ENCODE results near the gene HMX1. TPM values are rescaled to one million over a fixed set of nuclear protein-coding genes. Genes with fewer than 3 reads are reported as not detected.

HMX1 gene
- total and polyA plus RNA-seq, 2 experiments from 2014 or later: 0.69 TPM; not detected in 1

GRCh38 chr4:8831221-8832112 lies 40.2 kb downstream of the HMX1 start:
- DNase-seq (ENCODE audit: low spot score) (no peak), ATAC-seq (no peak)
- H3K27ac ChIP-seq (ENCODE audit: low read depth): no peak overlapping the region
- H3K4me2 ChIP-seq: no peak overlapping the region
- no peaks in the 10 kb centered on the region for H3K9me2 ChIP-seq (ENCODE audit: insufficient read depth)
- Mint-ChIP-seq H3K4me1 (no peaks in the 10 kb centered on the region; the same call in 2 of the 3 replicates), H3K27me3 (ENCODE audit: insufficient read depth, low read depth, poor library complexity) (peaks cover 6% of the 10 kb centered on the region), H3K4me3 (no peak overlapping the region), H3K27ac (no peak overlapping the region), H3K9me3 (peaks cover 9% of the 10 kb centered on the region; the same call in 2 of the 3 replicates), H3K36me3 (ENCODE audit: low read depth) (no peaks in the 10 kb centered on the region)
- no peaks in the 10 kb centered on the region for H3F3A ChIP-seq (replicated peaks; ENCODE audit: low read depth)
- H3K36me3 ChIP-seq (ENCODE audit: insufficient read depth): no peaks in the 10 kb centered on the region
- H2AFZ ChIP-seq: no peak overlapping the region
- TF ChIP-seq ETS1 (IDR thresholded peaks at IDR 0.05): no peak
- no peak for TF ChIP-seq POLR2AphosphoS5 (IDR thresholded peaks at IDR 0.05; ENCODE audit: low read depth)
- no peak for TF ChIP-seq NANOG (IDR thresholded peaks at IDR 0.05; ENCODE audit: borderline replicate concordance)
- TF ChIP-seq ZNF331 (CRISPR knock-in tag; IDR thresholded peaks at IDR 0.05; ENCODE audit: low read depth): no peak
- H3K27me3 ChIP-seq (ENCODE audit: insufficient read depth): no peaks in the 10 kb centered on the region
- no peaks in the 10 kb centered on the region for H4K20me1 ChIP-seq (replicated peaks; ENCODE audit: insufficient read depth)
- no peak overlapping the region for H3K4me3 ChIP-seq
- no peaks in the 10 kb centered on the region for H3K4me1 ChIP-seq (ENCODE audit: insufficient read depth)
- H3K79me2 ChIP-seq (replicated peaks; ENCODE audit: insufficient read depth): no peaks in the 10 kb centered on the region

GRCh38 chr4:8830611-8831200 lies 40.9 kb downstream of the HMX1 start:
- no peaks in the 10 kb centered on the region for H3K36me3 Mint-ChIP-seq (ENCODE audit: low read depth)
- Histone ChIP-seq H3K36me3 (ENCODE audit: insufficient read depth) (no peaks in the 10 kb centered on the region), H3K9me2 (ENCODE audit: insufficient read depth) (no peaks in the 10 kb centered on the region), H3K4me1 (ENCODE audit: insufficient read depth) (no peaks in the 10 kb centered on the region), H3K4me2 (no peak overlapping the region), H3K27me3 (ENCODE audit: insufficient read depth) (no peaks in the 10 kb centered on the region), H3K27ac (ENCODE audit: low read depth) (no peak overlapping the region), H3K79me2 (replicated peaks; ENCODE audit: insufficient read depth) (no peaks in the 10 kb centered on the region), H3F3A (replicated peaks; ENCODE audit: low read depth) (no peaks in the 10 kb centered on the region), H4K20me1 (replicated peaks; ENCODE audit: insufficient read depth) (no peaks in the 10 kb centered on the region), H2AFZ (no peak overlapping the region), H3K4me3 (no peak overlapping the region)
- H3K27ac Mint-ChIP-seq: no peak overlapping the region
- TF ChIP-seq ZNF462 (CRISPR knock-in tag; IDR thresholded peaks at IDR 0.05): no peak
- no peak for TF ChIP-seq JUNB (IDR thresholded peaks at IDR 0.05; ENCODE audit: unreplicated experiment)
- TF ChIP-seq NANOG (IDR thresholded peaks at IDR 0.05; ENCODE audit: borderline replicate concordance): no peak
- ATAC-seq (no peak), DNase-seq (ENCODE audit: low spot score) (no peak)
- H3K4me3 Mint-ChIP-seq: no peak overlapping the region; the same call in 2 of the 3 replicates
- no peaks in the 10 kb centered on the region for H3K4me1 Mint-ChIP-seq
- H3K27me3 Mint-ChIP-seq (ENCODE audit: insufficient read depth, low read depth, poor library complexity): peaks cover 6% of the 10 kb centered on the region
- peaks cover 9% of the 10 kb centered on the region; the same call in 2 of the 3 replicates for H3K9me3 Mint-ChIP-seq
